GM12878 (cell line): ENCODE data around the gene PKMYT1.

Source experiments
- BRCA1 ChIP-seq: IDR thresholded peaks from 2 replicates; pipeline ENCODE4 v1.6.1; 2011; ENCODE audit warnings: low read depth, low read length, improper control_type of control experiment
- CHD2 ChIP-seq: IDR thresholded peaks from 2 replicates; pipeline ENCODE4 v1.6.1; 2011; ENCODE audit warnings: low read depth, low read length, improper control_type of control experiment, borderline replicate concordance
- CTCF ChIP-seq, 3 experiments: IDR thresholded peaks in 2 of 3; conservative IDR thresholded peaks in 1 of 3; 2 replicates each; pipeline ENCODE4 v1.5.1; 2011; ENCODE audit warnings: low read depth in 3 of 3, low read length in 3 of 3, mild to moderate bottlenecking in 3 of 3, control low read depth in 2 of 3, moderate library complexity in 2 of 3, inconsistent platforms in 1 of 3, mixed read lengths in 1 of 3; ENCODE audit not compliant: control insufficient read depth in 2 of 3, insufficient read depth in 1 of 3; ENCODE audit errors: extremely low read depth in 1 of 3
- E2F8 ChIP-seq: fragments of 450-650 bp; IDR thresholded peaks from 2 replicates; pipeline ENCODE4 v1.6.1; 2018; ENCODE audit warnings: mild to moderate bottlenecking, low read depth, moderate library complexity; ENCODE audit not compliant: partially characterized antibody
- ETV6 ChIP-seq, 2 experiments: fragments of 450-650 bp in 1 of 2; IDR thresholded peaks in 1 of 2; conservative IDR thresholded peaks in 1 of 2; 2 replicates each; pipeline ENCODE4 v1.6.1; 2014; ENCODE audit warnings: antibody characterized with exemption in 1 of 2, borderline replicate concordance in 1 of 2, low read depth in 1 of 2, mild to moderate bottlenecking in 1 of 2, moderate library complexity in 1 of 2
- EZH2 ChIP-seq: IDR thresholded peaks from 2 replicates; pipeline ENCODE4 v1.6.1; 2012; ENCODE audit warnings: low read depth, mild to moderate bottlenecking, control low read depth, inconsistent platforms, low read length, borderline replicate concordance; ENCODE audit not compliant: control insufficient read depth
- HDAC2 ChIP-seq: fragments of 200-600 bp; sonication (generic); IDR thresholded peaks from 2 replicates; pipeline ENCODE4 v1.6.1; 2017
- IRF3 ChIP-seq: fragments of 450-650 bp; IDR thresholded peaks from 2 replicates; pipeline ENCODE4 v1.6.1; 2014; ENCODE audit warnings: mild to moderate bottlenecking
- POLR2AphosphoS5 ChIP-seq: IDR thresholded peaks from 2 replicates; pipeline ENCODE4 v1.6.1; 2011; ENCODE audit warnings: mild to moderate bottlenecking, low read length, inconsistent platforms
- SKIL ChIP-seq: fragments of 450-650 bp; IDR thresholded peaks from 2 replicates; pipeline ENCODE4 v1.6.1; 2017; ENCODE audit warnings: mild to moderate bottlenecking, low read depth, inconsistent platforms; ENCODE audit not compliant: poor library complexity, severe bottlenecking
- USF2 ChIP-seq: IDR thresholded peaks from 2 replicates; pipeline ENCODE4 v1.6.1; 2011; ENCODE audit warnings: low read depth, low read length, improper control_type of control experiment, borderline replicate concordance

GRCh38 chr16:3028716-3029319 is 48.6 kb upstream of the PKMYT1 start:
- TF ChIP-seq CTCF (IDR thresholded peaks at IDR 0.05 in 2 of 3, conservative IDR thresholded peaks at IDR 0.05 in 1 of 3; ENCODE audit: control insufficient read depth in 2 of 3, extremely low read depth in 1 of 3, insufficient read depth in 1 of 3, low read depth in 3 of 3, low read length in 3 of 3) (no peak), EZH2 (no peak), USF2 (no peak), POLR2AphosphoS5 (no peak), CHD2 (no peak), E2F8 (no peak), BRCA1 (no peak), IRF3 (no peak), HDAC2 (no peak), SKIL (no peak), ETV6 (conservative IDR thresholded peaks at IDR 0.05 in 1 of 2, IDR thresholded peaks at IDR 0.05 in 1 of 2; ENCODE audit: borderline replicate concordance in 1 of 2, low read depth in 1 of 2) (no peak)
